Suprapubic skin (tissue), 3 donors: Measurements from ENCODE around the gene ITGA2.

ENCODE experiments used
- CTCF ChIP-seq, 2 donors: fragments of 200-600 bp in 1 of 2; fragments of 450-650 bp in 1 of 2; sonication (generic) in 1 of 2; IDR thresholded peaks; one replicate each; pipeline ENCODE4 v1.5.1; 2016 to 2019; ENCODE audit warnings: antibody characterized with exemption in 2 of 2, mild to moderate bottlenecking in 1 of 2, moderate library complexity in 1 of 2
- POLR2AphosphoS5 ChIP-seq, 3 donors: sonication (generic); formaldehyde crosslinking; IDR thresholded peaks; one replicate each; pipeline ENCODE4 v1.6.1; 2017; ENCODE audit warnings: antibody characterized with exemption in 3 of 3

GRCh38 chr5:53009816-53010215 is 20.7 kb downstream of the ITGA2 start:
- TF ChIP-seq POLR2AphosphoS5 (IDR thresholded peaks at IDR 0.05): no peak
- no peak for TF ChIP-seq CTCF (IDR thresholded peaks at IDR 0.05)
